ENCODE data around the gene COL27A1.

Gene COL27A1

DNA sequence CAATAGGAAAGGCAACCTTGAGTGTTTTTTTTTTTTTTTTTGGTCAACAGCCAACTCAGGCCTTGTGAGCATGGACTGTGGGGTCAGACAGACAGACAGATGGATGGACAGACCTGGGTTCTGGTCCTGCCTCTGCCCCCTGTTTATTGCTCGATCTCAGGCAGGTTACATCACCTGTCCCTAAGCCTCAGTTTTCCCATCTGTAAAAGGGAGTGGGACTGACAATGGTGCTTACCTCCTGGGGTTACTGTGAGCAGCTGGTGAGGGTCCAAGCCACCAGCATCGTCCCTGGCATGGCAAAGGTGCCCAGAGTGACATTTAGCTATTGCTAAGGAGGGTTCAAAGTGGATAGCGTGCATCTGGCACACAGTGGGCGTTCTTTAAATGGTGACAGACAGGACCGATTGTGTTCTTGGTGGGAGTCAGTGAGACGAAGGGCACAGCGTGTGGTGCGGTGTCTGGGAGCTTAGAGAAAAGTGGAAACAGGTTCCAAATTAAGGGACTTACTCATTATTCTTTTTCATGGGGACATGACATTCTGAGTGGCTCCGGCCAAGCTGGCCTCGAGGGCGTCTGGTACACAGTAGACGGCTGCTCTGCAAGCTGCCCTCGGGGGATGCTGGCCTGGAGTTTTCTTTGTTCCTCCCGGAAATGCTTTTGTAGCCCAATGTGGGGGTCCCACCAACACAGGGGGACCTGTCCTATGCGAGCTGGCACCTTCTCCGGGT is 72.1 kb downstream of the COL27A1 start:
- no peak for DNase-seq (ENCODE audit: low read depth)

- no peak for DNase-seq (ENCODE audit: low read depth)
These were observed 72.9 kb downstream of the COL27A1 start for GRCh38 chr9:114228016-114228808.

GRCh38 chr9:114229295-114229694 is 74.0 kb downstream of the COL27A1 start:
- DNase-seq (ENCODE audit: low read depth) = no peak

DNA sequence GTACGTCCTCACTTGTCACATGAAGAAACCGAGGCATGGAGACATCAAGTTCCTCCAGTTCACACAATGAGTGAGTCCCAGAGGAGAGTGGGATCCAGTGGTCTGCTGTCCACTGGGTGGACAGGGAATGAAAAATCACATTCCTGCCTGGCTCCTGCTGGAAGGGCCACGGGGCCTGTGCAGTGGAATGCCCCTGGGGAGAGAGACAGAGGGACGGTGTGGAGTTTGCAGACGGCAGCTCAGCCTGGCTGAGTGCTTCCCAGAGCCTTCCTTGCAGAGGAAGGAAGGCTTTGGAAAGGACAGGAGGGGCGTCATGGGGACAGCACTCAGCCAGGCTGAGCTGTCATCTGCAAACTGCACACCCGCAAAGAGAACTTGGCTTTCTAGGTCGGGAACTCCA is 74.7 kb downstream of the COL27A1 start:
- no peak for DNase-seq (ENCODE audit: low read depth)

GRCh38 chr9:114231273-114231672 is 75.9 kb downstream of the COL27A1 start:
- no peak for DNase-seq (ENCODE audit: low read depth)

- DNase-seq (ENCODE audit: low read depth) = no peak
These were observed 76.5 kb downstream of the COL27A1 start for GRCh38 chr9:114231719-114232449.

- DNase-seq (ENCODE audit: low read depth) = no peak
These were observed 78.3 kb downstream of the COL27A1 start for GRCh38 chr9:114233491-114234185.

GRCh38 chr9:114235033-114235661 is 79.8 kb downstream of the COL27A1 start:
- no peak for DNase-seq (ENCODE audit: low read depth)

- DNase-seq (ENCODE audit: low read depth) = no peak
These were observed 81.2 kb downstream of the COL27A1 start for GRCh38 chr9:114236391-114237138.

DNA sequence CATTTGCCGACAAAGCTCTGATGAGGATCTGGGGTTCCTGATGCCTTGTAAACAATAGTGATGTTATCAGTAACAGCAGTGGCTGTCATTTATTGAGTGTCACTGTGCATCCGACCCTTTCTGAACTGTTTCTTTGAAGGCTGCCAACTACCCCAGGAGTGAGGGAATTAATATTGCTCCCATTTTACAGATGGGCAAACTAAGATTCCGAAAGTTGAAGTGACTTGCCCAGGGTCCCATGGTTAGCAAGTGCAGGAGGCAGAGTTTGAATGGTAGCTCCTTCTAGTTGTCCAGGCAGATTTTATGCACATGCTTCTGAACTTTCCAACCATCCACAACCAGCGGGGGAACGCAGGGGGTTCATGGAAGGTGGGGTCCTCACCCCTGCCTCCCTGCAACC is 81.9 kb downstream of the COL27A1 start:
- DNase-seq (ENCODE audit: low read depth) = no peak

- no peak for DNase-seq (ENCODE audit: low read depth)
These were observed 82.4 kb downstream of the COL27A1 start for GRCh38 chr9:114237781-114238180.

DNA sequence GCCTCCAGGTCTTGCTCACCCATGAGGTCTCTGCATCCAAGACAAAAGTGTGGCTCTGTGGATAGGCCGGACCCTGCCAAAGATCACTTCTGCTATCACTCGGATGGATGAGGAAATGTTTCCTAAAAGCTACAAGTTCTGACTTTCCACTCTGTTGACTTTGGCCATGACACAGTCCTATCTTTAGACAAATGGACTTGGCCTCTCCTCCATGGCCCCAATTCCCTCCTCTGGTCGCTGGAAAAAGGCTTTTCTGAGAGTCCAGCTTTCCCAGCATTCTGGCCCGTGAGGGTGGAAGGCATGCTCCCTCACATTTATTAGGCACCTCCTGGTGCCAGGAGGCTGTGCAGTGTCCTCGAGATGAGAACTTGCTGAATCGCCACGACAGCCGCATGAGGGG is 83.1 kb downstream of the COL27A1 start:
- DNase-seq (ENCODE audit: low read depth) = no peak

DNA sequence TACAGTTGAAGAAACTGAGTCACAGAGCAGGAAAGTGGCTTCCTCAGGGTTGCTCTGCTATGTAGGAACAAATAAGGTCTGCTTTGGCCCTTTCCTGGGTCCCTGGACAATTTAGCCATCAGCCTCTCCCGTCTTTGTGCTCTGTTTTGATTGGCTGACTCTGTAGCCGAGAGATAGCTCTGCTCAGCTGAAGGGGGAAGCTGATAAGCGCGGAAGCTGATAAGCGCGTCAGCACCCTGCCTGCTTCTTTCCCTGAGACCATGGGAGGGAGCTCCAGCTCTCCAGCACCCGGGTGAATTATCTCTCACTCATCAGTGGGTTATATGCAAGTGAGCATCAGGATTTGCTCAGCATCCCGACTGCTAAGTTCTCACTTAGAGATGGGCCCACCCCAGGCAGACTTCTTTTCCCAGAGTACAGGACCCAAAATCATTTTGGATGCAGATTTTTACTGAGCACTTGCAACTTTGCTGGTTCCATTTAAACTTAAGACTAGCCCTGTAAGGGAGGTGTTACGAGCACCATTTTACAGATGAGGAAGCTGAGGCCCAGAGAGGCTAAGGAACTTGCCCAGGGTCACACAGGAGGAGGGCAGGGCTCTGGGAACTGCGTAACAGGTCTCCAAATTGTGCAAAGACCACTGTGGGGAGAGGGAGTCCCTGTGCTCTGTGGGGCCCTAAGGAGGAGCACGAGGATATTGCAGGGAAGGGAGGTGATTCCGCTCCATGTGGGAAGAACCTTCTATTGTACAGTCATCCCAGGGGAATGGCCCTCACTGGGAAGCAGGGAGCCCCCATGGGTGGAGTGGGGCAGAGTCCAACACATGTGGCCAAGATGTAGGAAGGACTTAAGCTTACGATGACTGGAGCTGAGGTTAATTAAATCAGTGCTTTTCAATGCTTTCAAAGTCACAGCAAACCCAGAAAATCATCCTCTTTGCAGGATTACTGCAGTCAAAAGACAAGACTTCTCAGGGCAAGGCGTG is 83.8 kb downstream of the COL27A1 start:
- DNase-seq (ENCODE audit: low read depth) = no peak

- DNase-seq (ENCODE audit: low read depth) = no peak
These were observed 84.9 kb downstream of the COL27A1 start for GRCh38 chr9:114240216-114240615.

GRCh38 chr9:114240647-114241558 is 85.6 kb downstream of the COL27A1 start:
- DNase-seq (ENCODE audit: low read depth) = no peak

DNA sequence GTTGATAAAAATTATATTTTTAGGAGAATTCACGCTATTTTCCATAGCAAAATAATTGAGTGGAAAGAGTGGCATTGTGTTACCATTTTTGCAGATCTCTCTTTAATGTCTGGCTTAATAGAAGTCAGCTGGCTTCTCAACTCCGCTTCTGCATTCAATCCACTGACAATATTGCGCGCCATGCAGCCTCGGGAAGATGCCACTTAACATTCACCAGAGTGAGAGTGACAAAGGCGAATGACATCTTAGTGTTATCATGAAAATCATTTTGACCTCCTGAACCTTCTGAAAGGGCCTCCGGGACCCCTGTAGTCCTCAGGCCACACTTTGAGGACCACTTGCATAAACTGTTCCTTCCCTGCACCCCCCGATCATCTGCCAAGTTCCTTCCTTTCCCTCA is 87.5 kb downstream of the COL27A1 start:
- no peak for DNase-seq (ENCODE audit: low read depth)

GRCh38 chr9:114243240-114243639 is 87.9 kb downstream of the COL27A1 start:
- no peak for DNase-seq (ENCODE audit: low read depth)

DNA sequence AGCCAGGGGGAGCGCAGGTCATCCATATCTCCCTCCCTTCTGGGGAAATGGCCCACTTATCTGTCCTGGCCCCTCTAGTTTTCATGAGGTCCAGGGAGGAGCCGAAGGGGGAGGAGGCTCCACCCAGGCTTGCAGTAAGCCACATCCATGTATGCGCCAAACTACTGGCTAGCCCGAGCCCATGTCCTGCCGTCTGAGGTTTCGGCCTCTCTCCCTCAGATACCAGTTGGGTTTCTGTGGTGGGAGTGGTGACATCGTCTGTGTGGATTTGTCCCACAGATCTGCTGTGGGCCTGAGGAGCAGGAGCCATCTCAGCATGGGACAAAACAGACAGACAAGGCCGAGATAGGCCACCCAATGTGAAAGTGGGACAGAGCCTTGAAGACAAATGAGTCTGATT is 89.2 kb downstream of the COL27A1 start:
- no peak for DNase-seq (ENCODE audit: low read depth)

DNA sequence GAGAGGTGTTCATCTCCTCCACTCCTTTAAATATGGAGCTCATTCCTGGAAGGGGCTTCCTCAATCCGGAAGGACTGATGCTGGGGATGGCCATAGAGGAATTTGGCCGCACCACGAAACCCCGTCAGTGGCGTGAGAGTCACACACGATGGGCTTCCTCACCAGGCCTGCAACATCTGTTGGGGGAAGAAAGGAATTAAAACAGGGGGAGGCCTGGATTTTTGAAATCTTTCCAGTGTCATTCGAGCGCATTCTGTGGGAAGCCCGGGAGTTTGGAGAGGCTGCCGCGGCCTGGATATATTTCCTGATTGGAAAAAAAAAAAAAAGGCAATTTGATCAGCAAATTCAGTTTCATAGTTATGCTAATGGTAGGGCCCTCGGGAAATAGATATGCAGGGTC is 91.2 kb downstream of the COL27A1 start:
- no peak for DNase-seq (ENCODE audit: low read depth)
